BE2C (cell line): Measurements from ENCODE around the gene TMEM121B.

Experiments
- DNase-seq: peaks from one replicate; pipeline ENCODE4 v3.0.0-alpha.2; 2020
- H3K27me3 ChIP-seq: fragments of 250-450 bp; sonication (Bioruptor Pico); 2 replicates; pipeline ENCODE4 v1.5.1; 2020; ENCODE audit warnings: mild to moderate bottlenecking
- H3K36me3 ChIP-seq: fragments of 250-450 bp; sonication (Bioruptor Pico); 2 replicates; pipeline ENCODE4 v1.5.1; 2020; ENCODE audit warnings: mild to moderate bottlenecking
- H3K4me1 ChIP-seq: fragments of 250-450 bp; sonication (Bioruptor Pico); 2 replicates; pipeline ENCODE4 v1.5.1; 2020
- H3K4me3 ChIP-seq: 2 replicates; pipeline ENCODE4 v1.5.1; 2011; ENCODE audit warnings: low read depth, low read length
- H3K9me3 ChIP-seq: fragments of 250-450 bp; sonication (Bioruptor Pico); 2 replicates; pipeline ENCODE4 v1.5.1; 2020
- TF ChIP-seq, protein P1 (sequence below): IDR thresholded peaks from 2 replicates; pipeline ENCODE4 v1.5.1; 2012; ENCODE audit warnings: mild to moderate bottlenecking, low read depth, low read length

TMEM121B gene

DNA sequence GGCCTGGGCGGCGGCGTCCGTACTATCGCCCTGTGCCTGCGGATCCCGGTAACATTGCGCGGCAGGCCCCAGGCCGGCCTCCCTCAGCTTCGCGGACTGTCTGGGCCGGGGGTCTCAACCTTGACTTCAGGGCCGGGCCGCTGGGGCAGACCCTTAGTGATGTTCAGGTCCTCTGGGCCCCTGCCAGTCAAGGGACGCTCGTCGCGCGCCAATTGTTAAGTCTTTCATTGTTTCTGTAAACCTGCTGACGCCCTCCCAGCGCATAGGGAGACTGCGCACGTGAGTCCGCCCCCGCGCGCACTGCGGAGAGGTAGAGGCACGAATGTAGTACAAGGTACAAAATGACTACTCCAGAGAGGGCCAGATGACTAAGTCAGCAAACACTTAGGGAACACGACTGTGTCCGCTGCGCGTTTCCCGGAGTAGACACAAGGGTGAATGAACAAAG is 38.4 kb upstream of the TMEM121B start:
- peak overlapping the region; percentile 76 for H3K4me3 ChIP-seq
- H3K4me1 ChIP-seq: no peaks in the 10 kb centered on the region
- peak; percentile 34 for DNase-seq

DNA sequence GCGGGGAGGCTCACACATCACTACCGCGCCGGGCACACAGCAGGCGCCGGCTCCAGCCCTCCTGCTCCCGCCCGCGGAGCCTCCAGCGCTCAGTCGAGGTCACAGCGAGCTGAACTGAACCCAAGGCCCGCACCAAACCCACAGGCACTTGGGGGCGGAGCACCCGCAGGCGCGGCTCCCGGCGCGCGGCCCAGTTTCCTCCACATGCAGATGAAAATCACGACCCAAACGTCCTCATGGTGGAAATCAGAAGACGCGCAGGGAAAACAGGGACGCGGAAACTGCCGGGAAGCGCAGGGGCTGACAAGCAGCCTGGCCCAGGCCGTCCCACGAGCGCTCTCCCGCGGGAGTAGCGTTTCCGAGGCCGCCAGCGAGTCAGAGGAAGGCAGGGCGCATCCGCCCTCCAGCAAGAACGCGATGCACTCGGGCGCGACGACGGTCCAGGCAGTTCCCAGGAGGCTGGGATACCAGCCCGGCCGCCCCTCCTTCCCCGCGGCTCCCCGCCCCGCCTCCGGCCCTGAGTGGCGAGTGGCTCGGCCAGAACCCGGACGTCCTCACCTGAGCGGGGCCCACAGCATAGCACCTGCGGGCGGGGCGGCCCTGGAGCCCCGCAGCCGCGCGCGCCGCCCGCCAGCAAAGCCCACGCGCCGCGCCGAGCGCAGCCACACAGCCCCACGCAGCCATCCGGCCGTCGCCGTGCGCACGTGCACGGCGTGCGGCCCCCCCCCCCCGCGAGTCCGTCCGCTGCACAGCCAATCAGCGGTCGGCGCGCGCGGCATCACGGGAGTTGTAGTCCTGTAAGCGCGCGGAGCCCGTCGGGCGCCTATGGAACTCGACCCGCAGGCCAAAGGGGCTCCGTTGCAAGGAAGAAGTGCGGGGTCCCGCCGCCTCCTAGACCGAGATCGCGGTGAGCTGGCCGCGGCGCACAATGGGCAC is 37.7 kb upstream of the TMEM121B start, which contains the start of gene HDHD5:
HDHD5 (minus strand) TSS at position 710 of the 936 bp plus-strand sequence; CDS start at position 684, 26 bp downstream.
- peak within 1 kb of the TSS; percentile 76 for H3K4me3 ChIP-seq
- no peaks in the 10 kb centered on the region for H3K36me3 ChIP-seq
- H3K27me3 ChIP-seq: no peaks in the 10 kb centered on the region
- H3K9me3 ChIP-seq: no peaks in the 10 kb centered on the region
- H3K4me1 ChIP-seq: no peaks in the 10 kb centered on the region
- TF ChIP-seq, protein P1, sequence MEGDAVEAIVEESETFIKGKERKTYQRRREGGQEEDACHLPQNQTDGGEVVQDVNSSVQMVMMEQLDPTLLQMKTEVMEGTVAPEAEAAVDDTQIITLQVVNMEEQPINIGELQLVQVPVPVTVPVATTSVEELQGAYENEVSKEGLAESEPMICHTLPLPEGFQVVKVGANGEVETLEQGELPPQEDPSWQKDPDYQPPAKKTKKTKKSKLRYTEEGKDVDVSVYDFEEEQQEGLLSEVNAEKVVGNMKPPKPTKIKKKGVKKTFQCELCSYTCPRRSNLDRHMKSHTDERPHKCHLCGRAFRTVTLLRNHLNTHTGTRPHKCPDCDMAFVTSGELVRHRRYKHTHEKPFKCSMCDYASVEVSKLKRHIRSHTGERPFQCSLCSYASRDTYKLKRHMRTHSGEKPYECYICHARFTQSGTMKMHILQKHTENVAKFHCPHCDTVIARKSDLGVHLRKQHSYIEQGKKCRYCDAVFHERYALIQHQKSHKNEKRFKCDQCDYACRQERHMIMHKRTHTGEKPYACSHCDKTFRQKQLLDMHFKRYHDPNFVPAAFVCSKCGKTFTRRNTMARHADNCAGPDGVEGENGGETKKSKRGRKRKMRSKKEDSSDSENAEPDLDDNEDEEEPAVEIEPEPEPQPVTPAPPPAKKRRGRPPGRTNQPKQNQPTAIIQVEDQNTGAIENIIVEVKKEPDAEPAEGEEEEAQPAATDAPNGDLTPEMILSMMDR: no peak
- DNase-seq: peak; percentile 95

More for the DNA sequence above, 38.4 kb upstream of the TMEM121B start:
- Histone ChIP-seq H3K9me3 (no peaks in the 10 kb centered on the region), H3K27me3 (no peaks in the 10 kb centered on the region), H3K36me3 (no peaks in the 10 kb centered on the region)
- TF ChIP-seq, protein P1: no peak

DNA sequence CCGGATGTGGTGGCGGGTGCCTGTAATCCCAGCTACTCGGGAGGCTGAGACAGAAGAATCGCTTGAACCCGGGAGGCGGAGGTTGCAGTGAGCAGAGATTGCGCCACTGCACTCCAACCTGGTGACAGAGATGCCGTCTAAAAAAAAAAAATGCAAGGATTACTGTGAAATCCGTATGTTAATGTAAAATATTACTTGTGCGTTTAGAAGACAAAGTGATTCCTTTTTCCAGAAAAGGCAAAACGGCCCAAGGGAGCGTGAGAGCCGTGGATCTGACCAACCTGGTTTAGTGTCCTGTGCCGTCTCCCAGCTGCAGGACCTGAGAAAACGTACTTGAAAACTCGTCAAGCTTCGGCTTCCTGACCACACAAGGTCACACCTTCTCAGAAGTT is 37.0 kb upstream of the TMEM121B start:
- Histone ChIP-seq H3K36me3 (peaks cover under 1% of the 10 kb centered on the region; the same call in 1 of the 2 replicates), H3K4me3 (peak overlapping the region; percentile 76), H3K4me1 (no peaks in the 10 kb centered on the region), H3K9me3 (no peaks in the 10 kb centered on the region), H3K27me3 (no peaks in the 10 kb centered on the region)
- DNase-seq: no peak
- TF ChIP-seq, protein P1: no peak

DNA sequence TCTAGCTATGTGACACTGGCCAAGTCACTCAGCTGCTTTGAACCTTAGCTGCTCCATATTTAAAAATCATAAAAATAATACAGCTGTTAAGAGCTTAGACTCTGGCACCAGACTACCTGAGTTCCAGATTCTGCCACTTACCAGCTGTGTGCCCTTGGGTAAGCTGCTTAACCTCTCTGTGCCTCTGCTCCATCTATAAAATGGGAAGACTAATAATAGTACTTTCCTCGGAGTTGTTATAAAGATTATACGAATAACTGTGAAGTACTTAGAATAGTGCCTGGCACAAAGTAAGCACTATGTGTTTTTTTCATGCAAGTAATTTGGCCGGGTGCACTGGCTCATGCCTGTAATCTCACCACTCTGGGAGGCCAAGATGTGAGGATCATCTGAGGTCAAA is 36.6 kb upstream of the TMEM121B start:
- no peaks in the 10 kb centered on the region for H3K9me3 ChIP-seq
- no peak for DNase-seq
- H3K36me3 ChIP-seq: peaks cover 5% of the 10 kb centered on the region; the same call in 1 of the 2 replicates
- H3K27me3 ChIP-seq: no peaks in the 10 kb centered on the region
- H3K4me1 ChIP-seq: no peaks in the 10 kb centered on the region
- TF ChIP-seq, protein P1: no peak
- peak overlapping the region; percentile 76 for H3K4me3 ChIP-seq

DNA sequence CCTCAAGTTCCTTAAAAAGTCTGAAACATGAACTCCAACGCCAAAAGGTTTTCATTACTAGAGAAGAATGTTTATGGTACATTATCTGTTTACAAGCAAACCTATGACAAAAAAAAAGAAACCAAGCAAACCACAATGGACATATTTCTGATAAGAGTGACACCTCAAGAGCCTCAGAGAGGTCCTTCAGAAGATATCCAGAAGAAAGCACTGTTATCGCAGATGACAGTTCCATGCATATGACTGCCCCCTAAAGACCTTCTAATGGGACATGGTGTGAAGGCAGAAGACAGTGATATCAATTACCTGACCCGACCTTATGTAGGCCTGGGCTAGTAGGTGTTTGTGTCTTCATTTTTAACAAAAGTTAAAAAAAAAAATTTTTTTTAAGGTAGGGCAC is 34.8 kb upstream of the TMEM121B start:
- Histone ChIP-seq H3K36me3 (peaks cover 7% of the 10 kb centered on the region; the same call in 1 of the 2 replicates), H3K27me3 (no peaks in the 10 kb centered on the region), H3K4me1 (no peaks in the 10 kb centered on the region), H3K4me3 (no peak overlapping the region), H3K9me3 (no peaks in the 10 kb centered on the region)
- TF ChIP-seq, protein P1: no peak
- no peak for DNase-seq

DNA sequence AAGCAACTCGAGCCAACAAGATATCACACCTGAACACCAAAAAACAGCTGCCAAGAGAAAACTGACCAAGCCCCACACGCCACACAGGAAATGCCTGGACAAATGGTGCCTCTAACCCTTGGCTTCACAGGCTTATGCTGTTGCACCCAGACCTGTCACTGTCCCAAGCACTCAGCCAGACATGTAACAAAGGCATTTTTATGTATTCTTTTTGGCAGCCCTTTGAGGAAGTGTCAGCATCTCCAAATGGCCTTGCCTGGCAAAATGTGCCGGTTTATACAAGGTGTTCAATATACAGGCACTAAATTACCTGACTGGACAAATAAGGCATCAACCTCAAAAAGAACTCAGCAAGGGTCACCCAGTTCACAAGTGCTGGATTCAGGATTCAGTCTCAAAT is 31.8 kb upstream of the TMEM121B start:
- Histone ChIP-seq H3K27me3 (no peaks in the 10 kb centered on the region), H3K4me3 (no peak overlapping the region), H3K36me3 (peaks cover 18% of the 10 kb centered on the region), H3K4me1 (no peaks in the 10 kb centered on the region), H3K9me3 (no peaks in the 10 kb centered on the region)
- TF ChIP-seq, protein P1: no peak
- no peak for DNase-seq
